Measurements from ENCODE around the gene ABCC1.

The ABCC1 gene

GRCh38 chr16:15919331-15919730, 30.1 kb upstream of the ABCC1 start:
- ChIA-PET POLR2A (interaction anchor here (1.0 to 1.4 kb wide), 3 partner anchors 9 to 103 kb away, joined by 3 to 5 read pairs (median 4); partner anchors contain the start of gene CEP20), CTCF (no interaction called here)
- no peak for DNase-seq (ENCODE audit: low read depth, low spot score)
- H3K4me3 ChIP-seq (ENCODE audit: low read depth, low read length) = no peak overlapping the region
- TF ChIP-seq CTCF (IDR thresholded peaks at IDR 0.05; ENCODE audit: insufficient read depth, low read length, missing control alignments) = no peak

GRCh38 chr16:15924996-15925395, 24.4 kb upstream of the ABCC1 start:
- CTCF ChIA-PET = interaction anchor here (1.9 kb wide), 1 partner anchor 51 kb away, joined by 4 read pairs; no protein-coding TSS in a partner anchor
- TF ChIP-seq CTCF (IDR thresholded peaks at IDR 0.05; ENCODE audit: insufficient read depth, low read length, missing control alignments) = no peak
- DNase-seq (ENCODE audit: low read depth, low spot score) = no peak
- H3K4me3 ChIP-seq (ENCODE audit: low read depth, low read length) = no peak overlapping the region
- POLR2A ChIA-PET = no interaction called here

- TF ChIP-seq CTCF (IDR thresholded peaks at IDR 0.05; ENCODE audit: insufficient read depth, low read length, missing control alignments) = no peak
- ChIA-PET POLR2A (no interaction called here), CTCF (interaction anchor here (1.9 kb wide), 1 partner anchor 52 kb away, joined by 4 read pairs; no protein-coding TSS in a partner anchor)
- no peak for DNase-seq (ENCODE audit: low read depth, low spot score)
- no peak overlapping the region for H3K4me3 ChIP-seq (ENCODE audit: low read depth, low read length)
These were observed 23.8 kb upstream of the ABCC1 start for GRCh38 chr16:15925631-15926030.

- CTCF ChIA-PET = no interaction called here
- DNase-seq (ENCODE audit: low read depth, low spot score) = no peak
- POLR2A ChIA-PET = interaction anchor here (1.0 kb wide), 1 partner anchor 8 kb away, joined by 3 read pairs; no protein-coding TSS in a partner anchor
- no peak overlapping the region for H3K4me3 ChIP-seq (ENCODE audit: low read depth, low read length)
- no peak for TF ChIP-seq CTCF (IDR thresholded peaks at IDR 0.05; ENCODE audit: insufficient read depth, low read length, missing control alignments)
These were observed 20.9 kb upstream of the ABCC1 start for GRCh38 chr16:15928261-15929104.

- H3K4me3 ChIP-seq (ENCODE audit: low read depth, low read length) = no peak overlapping the region
- DNase-seq (ENCODE audit: low read depth, low spot score) = no peak
- TF ChIP-seq CTCF (IDR thresholded peaks at IDR 0.05; ENCODE audit: insufficient read depth, low read length, missing control alignments) = no peak
- POLR2A ChIA-PET = no interaction called here
- CTCF ChIA-PET = no interaction called here
These were observed 16.5 kb upstream of the ABCC1 start for GRCh38 chr16:15932939-15933338.

GRCh38 chr16:15933781-15934180, 15.6 kb upstream of the ABCC1 start:
- POLR2A ChIA-PET = no interaction called here
- DNase-seq (ENCODE audit: low read depth, low spot score) = no peak
- H3K4me3 ChIP-seq (ENCODE audit: low read depth, low read length) = no peak overlapping the region
- TF ChIP-seq CTCF (IDR thresholded peaks at IDR 0.05; ENCODE audit: insufficient read depth, low read length, missing control alignments) = no peak
- CTCF ChIA-PET = interaction anchor here (0.7 kb wide), 1 partner anchor 18 kb away, joined by 3 read pairs; no protein-coding TSS in a partner anchor
